IPS-NIHi7 (cell line): ENCODE results near the gene FBXO44.

Experiments
- DNase-seq: peaks from one replicate; pipeline ENCODE4 v3.0.0; 2012; ENCODE audit warnings: mixed read lengths; ENCODE audit errors: extremely low spot score

FBXO44 gene

DNA sequence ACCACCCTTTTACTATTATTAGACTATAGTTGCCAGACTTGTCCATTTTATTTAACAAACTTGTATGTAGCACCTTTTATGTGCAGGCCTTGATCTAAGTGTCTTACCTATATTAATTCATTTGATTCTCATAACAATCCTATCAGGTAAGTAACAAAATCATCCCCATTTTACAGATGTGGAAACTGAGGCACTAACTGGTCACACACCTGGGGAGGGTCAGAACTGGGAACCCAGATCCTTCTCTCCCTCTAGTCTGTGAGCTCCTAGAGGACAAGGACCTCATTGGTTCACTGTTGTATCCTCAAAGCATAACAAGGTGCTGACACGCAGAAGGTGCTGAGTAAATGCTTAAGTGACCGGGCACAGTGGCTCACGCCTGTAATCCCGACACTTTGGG lies 15.3 kb upstream of the FBXO44 start:
- DNase-seq: no peak

DNA sequence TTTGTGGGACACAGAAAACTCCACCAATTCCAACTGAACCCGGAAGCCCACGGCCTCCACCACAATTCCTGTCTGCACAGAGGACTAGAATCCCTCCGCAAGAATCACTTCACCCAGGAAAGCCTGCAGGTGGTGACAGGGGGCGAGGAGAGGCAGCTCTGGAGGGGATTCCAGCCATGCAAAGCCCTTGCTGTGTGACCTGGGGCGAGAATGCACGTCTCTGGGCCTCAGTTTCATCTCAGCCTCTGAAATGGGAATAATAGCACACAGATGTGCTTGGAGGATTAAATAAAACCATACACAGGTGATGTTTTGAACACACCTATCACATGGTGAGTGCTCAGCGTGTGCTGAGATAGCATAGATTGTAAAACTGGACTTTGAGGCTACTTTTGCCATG lies 14.6 kb upstream of the FBXO44 start:
- DNase-seq: no peak

GRCh38 chr1:11640944-11641343 lies 13.7 kb upstream of the FBXO44 start:
- DNase-seq: no peak

DNA sequence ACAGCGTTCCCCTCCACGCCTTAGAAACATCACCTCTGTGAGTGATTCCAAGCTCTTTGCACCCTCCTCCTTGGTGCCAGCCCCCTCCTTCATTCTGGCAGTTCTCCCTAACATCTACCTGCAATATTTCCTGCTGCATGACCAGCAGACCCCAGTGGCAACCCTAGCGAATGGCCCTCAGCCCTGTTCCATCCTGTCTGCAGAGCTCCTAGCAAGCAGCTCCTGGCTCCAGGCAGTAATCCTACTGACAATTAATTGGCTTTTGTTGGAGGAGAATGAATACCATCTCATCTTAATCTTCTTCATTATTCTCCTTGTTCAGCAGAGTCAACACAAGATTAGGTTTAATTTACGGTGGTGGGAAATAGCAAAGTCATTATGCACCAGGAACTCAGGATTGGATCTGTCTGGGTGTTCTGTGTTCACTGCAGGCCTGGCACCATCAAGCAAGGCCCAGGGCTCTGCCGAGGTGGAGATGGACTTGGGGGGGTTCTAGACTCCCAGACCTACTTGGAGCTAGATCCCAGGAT lies 12.8 kb upstream of the FBXO44 start:
- DNase-seq: no peak

DNA sequence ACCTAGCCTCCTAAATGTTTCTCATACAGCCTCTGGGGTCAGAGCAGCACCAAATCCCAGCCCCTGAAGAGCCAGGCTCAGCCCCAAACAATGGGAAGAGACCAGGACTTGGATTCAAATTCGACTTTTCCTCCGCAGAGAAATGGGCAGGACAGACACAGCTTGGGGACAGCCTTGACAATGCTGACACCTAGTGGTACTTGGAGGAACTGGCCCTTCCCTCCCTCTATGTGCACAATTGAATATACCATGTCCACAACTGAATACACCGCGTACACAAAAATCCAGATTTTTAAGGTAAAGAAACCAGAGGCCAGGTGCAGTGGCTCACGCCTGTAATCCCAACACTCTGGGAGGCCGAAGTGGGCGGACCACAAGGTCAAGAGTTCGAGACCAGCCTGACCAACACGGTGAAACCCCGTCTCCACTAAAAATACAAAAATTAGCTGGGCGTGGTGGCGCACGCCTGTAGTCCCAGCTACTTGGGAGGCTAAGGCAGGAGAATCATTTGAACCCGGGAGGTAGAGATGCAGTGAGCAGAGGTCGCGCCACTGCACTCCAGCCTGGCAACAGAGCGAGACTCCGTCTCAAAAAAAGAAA lies 12.2 kb upstream of the FBXO44 start:
- peak; percentile 81 for DNase-seq

GRCh38 chr1:11643782-11644181 lies 10.9 kb upstream of the FBXO44 start:
- DNase-seq: no peak

DNA sequence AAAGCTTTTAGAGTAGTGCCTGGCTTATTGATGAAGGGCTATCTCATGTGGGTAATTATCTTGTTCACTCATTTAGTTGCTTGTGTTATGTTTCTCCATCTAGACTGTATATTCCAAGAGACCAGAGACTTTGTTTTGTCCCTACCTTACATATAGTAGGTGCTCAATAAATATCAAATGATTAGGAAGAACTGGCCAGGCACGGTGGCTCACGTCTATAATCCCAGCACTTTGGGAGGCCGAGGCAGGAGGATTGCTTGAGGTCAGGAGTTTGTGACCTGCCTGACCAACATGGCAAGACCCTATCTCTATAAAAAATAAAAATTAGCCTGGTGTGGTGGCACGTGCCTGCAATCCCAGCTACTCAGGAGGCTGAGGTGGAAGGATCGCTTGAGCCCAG lies 9.4 kb upstream of the FBXO44 start:
- DNase-seq: no peak

DNA sequence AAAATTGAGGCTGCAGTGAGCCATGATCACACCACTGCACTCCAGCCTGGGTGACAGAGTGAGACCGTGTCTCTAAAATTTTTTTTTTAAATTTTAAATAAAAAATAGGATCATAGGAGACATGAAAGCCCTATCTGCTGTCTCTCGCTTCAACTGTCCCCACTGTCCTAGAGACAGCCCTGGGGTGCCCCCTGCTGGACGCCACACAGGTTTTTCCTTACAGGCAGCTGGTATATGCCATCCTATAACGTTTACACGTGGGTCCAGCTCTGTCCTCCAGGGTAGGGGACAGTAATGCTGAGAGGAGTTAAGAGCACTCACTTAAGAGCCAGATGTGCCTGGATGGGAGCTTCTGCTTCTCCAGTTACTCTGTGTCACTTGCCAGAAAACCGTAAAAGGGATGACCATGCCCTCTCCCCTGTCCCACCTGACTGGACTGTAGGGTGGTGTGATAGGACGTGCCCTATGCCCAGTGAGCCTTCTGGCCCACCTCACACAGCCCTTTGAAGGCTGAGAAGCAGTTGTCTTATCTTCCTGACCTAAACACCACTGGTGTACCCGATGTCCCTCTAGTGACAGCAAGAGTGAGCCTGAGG lies 8.9 kb upstream of the FBXO44 start:
- peak; percentile 70 for DNase-seq

GRCh38 chr1:11646317-11646716 lies 8.4 kb upstream of the FBXO44 start:
- no peak for DNase-seq

- no peak for DNase-seq
Observed at GRCh38 chr1:11647333-11647732, 7.3 kb upstream of the FBXO44 start.

GRCh38 chr1:11648039-11648438 lies 6.6 kb upstream of the FBXO44 start:
- no peak for DNase-seq

DNA sequence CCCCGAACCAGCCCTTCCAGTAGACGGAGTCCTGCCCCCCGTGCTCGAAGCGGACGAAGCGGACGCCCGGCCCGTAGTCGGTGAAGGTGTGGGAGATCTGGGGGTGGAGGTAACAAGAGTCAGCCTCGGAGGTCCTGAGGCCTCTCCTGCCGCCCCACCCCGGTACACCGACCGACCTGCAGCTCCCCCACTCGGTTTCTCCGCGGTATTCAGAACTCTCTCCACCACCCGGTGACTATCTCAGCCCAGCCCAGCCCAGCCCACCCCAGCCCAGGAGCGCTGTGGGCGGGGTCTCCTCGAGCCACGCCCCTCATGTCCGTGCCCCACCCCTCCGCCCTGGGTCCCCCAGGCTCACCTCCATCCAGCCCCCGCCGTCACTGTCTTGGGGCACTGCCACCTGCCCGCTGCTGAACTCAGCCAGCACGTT lies 5.9 kb upstream of the FBXO44 start:
- DNase-seq: peak; percentile 60

DNA sequence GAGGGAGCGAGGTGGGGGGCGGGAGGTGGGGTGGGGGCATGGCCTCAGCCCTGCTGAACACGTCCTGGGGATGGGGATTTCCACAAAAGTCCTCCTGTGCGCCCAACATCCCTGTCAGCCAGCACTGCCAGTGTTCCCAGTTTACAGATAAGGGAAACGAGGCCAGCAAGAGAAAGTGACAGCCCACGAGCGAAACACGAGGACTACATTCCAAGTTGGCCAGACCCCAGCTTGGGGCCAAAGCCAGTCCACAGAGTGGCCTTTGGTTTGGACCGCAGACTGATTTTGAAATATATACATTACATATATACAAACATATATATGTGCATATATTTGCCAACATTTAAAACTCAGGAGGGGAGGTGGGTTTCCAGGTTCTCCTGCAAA lies 5.4 kb upstream of the FBXO44 start:
- no peak for DNase-seq

DNA sequence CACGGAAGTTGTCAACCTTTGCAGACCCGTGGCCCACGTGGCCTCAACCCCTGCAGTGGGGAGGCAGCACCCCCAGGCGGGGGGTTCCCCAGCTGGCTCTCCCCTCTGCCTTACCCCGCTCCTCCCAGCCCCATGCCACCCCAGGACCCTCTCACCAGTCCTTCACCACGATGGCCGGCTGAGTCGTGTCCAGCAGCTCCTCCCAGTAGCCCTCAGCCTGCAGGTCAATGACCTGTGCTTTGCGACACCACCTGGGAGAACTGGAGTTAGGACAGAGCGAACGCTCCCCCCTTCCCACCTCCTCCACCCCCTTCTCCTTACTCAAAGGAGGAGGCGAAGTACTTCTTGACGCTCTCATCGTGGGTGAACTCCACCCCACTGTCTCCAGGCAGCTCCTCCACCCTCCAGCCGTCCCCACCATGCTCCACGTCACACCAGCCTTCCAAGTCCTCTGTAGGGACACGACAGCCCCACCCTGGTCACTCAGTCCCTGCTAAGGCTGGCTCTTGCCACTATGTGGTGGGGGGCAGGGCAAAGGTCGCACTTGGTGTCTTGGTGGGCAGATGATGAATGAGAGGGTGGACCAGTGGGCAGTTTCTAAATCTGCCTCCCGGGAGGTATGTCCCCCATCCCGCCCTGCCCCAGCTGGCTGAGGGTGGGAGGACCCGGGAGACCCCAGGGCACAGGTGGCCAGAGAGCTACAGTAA lies 4.9 kb upstream of the FBXO44 start:
- DNase-seq: no peak

GRCh38 chr1:11650331-11650991 lies 4.2 kb upstream of the FBXO44 start:
- peak; percentile 69 for DNase-seq

GRCh38 chr1:11651017-11651416 lies 3.7 kb upstream of the FBXO44 start:
- no peak for DNase-seq

DNA sequence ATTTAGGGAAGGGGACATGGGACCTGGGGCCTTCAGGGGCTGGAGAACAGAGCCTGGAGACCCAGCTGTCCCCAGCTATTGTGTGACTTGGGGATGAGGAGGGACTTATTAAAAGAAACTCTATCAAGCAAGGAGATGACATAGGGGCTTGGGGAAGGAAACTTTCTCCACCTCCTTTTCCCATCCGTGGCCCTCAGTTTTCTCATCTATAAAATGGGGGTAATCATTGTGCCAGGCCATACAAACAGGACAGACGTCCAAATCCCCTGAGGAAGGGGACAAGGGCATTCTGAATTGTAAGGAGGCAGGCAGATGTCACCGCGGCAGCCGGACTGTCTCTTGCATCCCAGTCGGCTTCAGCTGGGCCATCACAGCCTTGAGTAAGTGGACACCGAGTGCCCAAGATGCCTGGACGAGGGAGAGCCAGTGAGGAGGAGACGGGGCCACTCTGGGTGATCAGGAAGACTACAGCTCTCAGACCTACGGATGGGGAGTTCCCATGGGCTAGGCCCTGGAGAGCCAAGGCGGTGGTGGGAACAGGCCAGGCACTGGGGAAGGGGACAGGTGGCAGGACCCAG lies 2.4 kb upstream of the FBXO44 start:
- no peak for DNase-seq

DNA sequence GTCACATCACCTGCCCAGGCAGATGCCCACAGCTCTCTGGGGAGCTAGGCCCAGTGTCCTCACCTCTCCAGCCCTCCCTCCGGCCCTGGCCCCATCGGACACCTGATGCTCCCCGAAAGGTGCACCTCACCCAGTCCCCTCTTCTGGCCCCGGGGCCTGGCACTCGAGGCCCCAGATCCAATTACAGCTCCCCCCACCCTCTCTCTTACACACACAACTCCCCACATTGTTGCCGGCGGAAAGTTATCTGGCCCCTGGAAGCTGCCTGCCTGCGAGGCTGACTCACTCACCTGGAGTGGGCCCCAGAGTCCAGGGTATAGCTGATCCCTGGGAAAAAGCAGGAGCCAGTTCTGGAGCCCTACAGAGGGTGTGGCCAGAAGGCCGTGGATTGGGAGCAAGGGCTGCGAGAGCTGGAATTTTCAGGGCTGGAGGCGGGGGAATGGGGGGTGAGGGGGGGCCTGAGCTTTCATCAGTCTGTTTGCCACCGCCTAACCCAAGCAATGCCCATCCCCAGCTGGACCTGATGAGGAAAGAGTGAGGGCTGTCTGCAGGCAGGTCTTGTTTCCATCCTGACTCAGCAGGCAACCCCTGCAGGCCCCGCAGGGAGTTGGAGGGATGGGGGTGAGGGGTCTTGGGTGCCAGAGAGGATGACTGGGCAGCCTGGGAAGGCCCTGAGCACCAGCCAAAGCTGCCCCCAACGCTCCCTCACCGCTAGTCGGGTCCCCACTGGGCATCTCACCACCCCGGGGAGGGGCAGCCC lies 1.4 kb upstream of the FBXO44 start:
- peak; percentile 56 for DNase-seq

DNA sequence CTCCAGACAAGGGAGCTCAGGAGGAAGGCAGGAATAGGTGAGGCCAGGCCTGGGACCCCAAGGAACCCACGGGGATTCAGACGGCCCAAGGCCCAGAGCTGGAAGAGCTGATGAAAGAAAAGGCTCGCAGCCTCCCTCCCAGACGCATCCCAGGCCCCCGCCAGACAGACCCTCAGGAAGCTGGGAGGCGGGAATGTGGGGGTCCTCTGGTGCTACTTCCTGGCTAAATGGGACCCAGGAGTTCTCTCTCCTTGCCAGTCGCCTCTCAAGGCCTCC lies 878 bp upstream of the FBXO44 start:
- no peak for DNase-seq

- no peak for DNase-seq
Observed at GRCh38 chr1:11654939-11655808, 497 bp downstream of the FBXO44 start.

DNA sequence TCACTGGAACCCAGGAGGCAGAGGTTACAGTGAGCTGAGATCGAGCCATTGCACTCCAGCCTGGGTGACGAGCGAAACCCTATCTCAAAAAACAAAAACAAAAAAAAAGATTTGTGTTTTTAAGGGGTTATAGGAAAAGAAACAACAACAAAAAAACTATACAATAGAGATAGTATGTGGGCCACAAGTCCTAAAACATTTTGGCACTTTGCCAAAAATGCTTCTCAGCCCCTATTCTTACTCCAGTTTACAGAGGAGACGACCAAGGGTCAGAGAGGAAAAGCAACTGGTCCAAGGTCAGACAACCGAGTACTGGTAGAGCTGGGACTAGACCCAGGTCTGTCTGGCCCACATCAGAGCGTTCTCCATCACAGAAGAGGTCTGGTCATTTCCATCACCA lies 3.0 kb downstream of the FBXO44 start:
- no peak for DNase-seq
